ENCODE results near the gene HBEGF.

GRCh38 chr5:140310434-140310833 lies 36.0 kb downstream of the HBEGF start:
- TF ChIP-seq CTCF (IDR thresholded peaks at IDR 0.05) (no peak), EP300 (IDR thresholded peaks at IDR 0.05) (no peak)
